Stimulated activated CD8-positive, alpha-beta memory T cell treated with anti-CD3 and anti-CD28 coated beads, Interleukin-4, amount 100 ng/mL, for 1 hour (primary cell): ENCODE results near the gene SLC6A9.

Experiments used
- DNase-seq, 2 donors: peaks; one replicate each; pipeline ENCODE4 v3.0.0-alpha.2; 2020; ENCODE audit warnings: low read depth in 2 of 2, low spot score in 1 of 2

SLC6A9 gene

GRCh38 chr1:44031252-44032169 is at the start of gene SLC6A9:
SLC6A9 (minus strand) TSS chr1:44031462; CDS start chr1:44024277, 7,185 bp downstream.
- DNase-seq = no peak

- DNase-seq = no peak
Measured at GRCh38 chr1:44079566-44079965, 48.3 kb upstream of the SLC6A9 start.

GRCh38 chr1:44078104-44078503 is 46.8 kb upstream of the SLC6A9 start:
- no peak for DNase-seq

- no peak for DNase-seq
Measured at GRCh38 chr1:44077421-44077820, 46.2 kb upstream of the SLC6A9 start.

- no peak for DNase-seq
Measured at GRCh38 chr1:44076066-44076465, 44.8 kb upstream of the SLC6A9 start.

- no peak for DNase-seq
Measured at GRCh38 chr1:44074415-44074814, 43.2 kb upstream of the SLC6A9 start.

GRCh38 chr1:44073528-44073927 is 42.3 kb upstream of the SLC6A9 start:
- DNase-seq = no peak

GRCh38 chr1:44072821-44073220 is 41.6 kb upstream of the SLC6A9 start:
- no peak for DNase-seq

GRCh38 chr1:44072204-44072603 is 40.9 kb upstream of the SLC6A9 start:
- no peak for DNase-seq

GRCh38 chr1:44071461-44071860 is 40.2 kb upstream of the SLC6A9 start:
- no peak for DNase-seq

GRCh38 chr1:44068442-44068921 is 37.2 kb upstream of the SLC6A9 start:
- no peak for DNase-seq

GRCh38 chr1:44067266-44068250 is 36.3 kb upstream of the SLC6A9 start:
- no peak for DNase-seq

GRCh38 chr1:44062656-44063179 is 31.5 kb upstream of the SLC6A9 start:
- no peak for DNase-seq

GRCh38 chr1:44061857-44062256 is 30.6 kb upstream of the SLC6A9 start:
- DNase-seq = no peak

- no peak for DNase-seq
Measured at GRCh38 chr1:44060830-44061267, 29.6 kb upstream of the SLC6A9 start.

- no peak for DNase-seq
Measured at GRCh38 chr1:44059664-44060355, 28.5 kb upstream of the SLC6A9 start.

GRCh38 chr1:44059212-44059611 is 27.9 kb upstream of the SLC6A9 start:
- no peak for DNase-seq

- no peak for DNase-seq
Measured at GRCh38 chr1:44057293-44057692, 26.0 kb upstream of the SLC6A9 start.

- no peak for DNase-seq
Measured at GRCh38 chr1:44053394-44053793, 22.1 kb upstream of the SLC6A9 start.

- DNase-seq = no peak
Measured at GRCh38 chr1:44050261-44050660, 19.0 kb upstream of the SLC6A9 start.

- no peak for DNase-seq
Measured at GRCh38 chr1:44049839-44050238, 18.6 kb upstream of the SLC6A9 start.
